GDM1 (cell line): ENCODE data around the gene KDM2A.

Source experiments
- DNase-seq: peaks from one replicate; lab custom pipeline; 2025; lab: John Stamatoyannopoulos, UW

The KDM2A gene

GRCh38 chr11:67284811-67285540 is 165.9 kb downstream of the KDM2A start:
- DNase-seq = no peak

- DNase-seq = peak; percentile 26
Observed at GRCh38 chr11:67285541-67286498, 166.8 kb downstream of the KDM2A start.

GRCh38 chr11:67286621-67287333 is 167.7 kb downstream of the KDM2A start:
- DNase-seq = no peak

GRCh38 chr11:67287355-67288197 is 168.5 kb downstream of the KDM2A start:
- peak; percentile 28 for DNase-seq

GRCh38 chr11:67288198-67288451 is 169.1 kb downstream of the KDM2A start:
- no peak for DNase-seq

GRCh38 chr11:67288452-67289225 is 169.6 kb downstream of the KDM2A start:
- peak; percentile 94 for DNase-seq

GRCh38 chr11:67289226-67289650 is 170.2 kb downstream of the KDM2A start, which contains the start of gene ANKRD13D:
Gene ANKRD13D, plus strand, starts transcription at chr11:67289303. Its CDS starts 158 bp downstream, at chr11:67289461.
- DNase-seq = no peak

GRCh38 chr11:67289651-67290479 is 170.8 kb downstream of the KDM2A start:
- no peak for DNase-seq

- no peak for DNase-seq
Observed at GRCh38 chr11:67290801-67291200, 171.7 kb downstream of the KDM2A start.

GRCh38 chr11:67291481-67292381 is 172.7 kb downstream of the KDM2A start:
- DNase-seq = no peak

- DNase-seq = no peak
Observed at GRCh38 chr11:67292671-67293070, 173.6 kb downstream of the KDM2A start.

- no peak for DNase-seq
Observed at GRCh38 chr11:67293090-67293489, 174.0 kb downstream of the KDM2A start.

GRCh38 chr11:67295846-67296245 is 176.8 kb downstream of the KDM2A start:
- no peak for DNase-seq

- no peak for DNase-seq
Observed at GRCh38 chr11:67298786-67299185, 179.7 kb downstream of the KDM2A start.

- no peak for DNase-seq
Observed at GRCh38 chr11:67299471-67300191, 180.6 kb downstream of the KDM2A start.

GRCh38 chr11:67300256-67300755 is 181.2 kb downstream of the KDM2A start:
- no peak for DNase-seq

GRCh38 chr11:67300756-67301312 is 181.8 kb downstream of the KDM2A start:
- no peak for DNase-seq
